HCT116 (cell line): ENCODE measurements around the gene SORBS1. TPM values are rescaled to one million over a fixed set of nuclear protein-coding genes. Genes with fewer than 3 reads are reported as not detected.

Experiments used
- ATAC-seq: fragments of 200-7000 bp; cut with Tn5 transposase; 2 replicates; pipeline ENCODE4 v1.9.1; 2020; ENCODE audit warnings: mild to moderate bottlenecking, moderate library complexity
- BruUV-seq: library from RNA; stranded (reverse); fragments of 400-500 nt; replicated peaks from 2 replicates; lab custom pipeline; 2021; lab: Mats Ljungman, UMichigan
- CTCF ChIA-PET: fragments of 300-600 bp; sonication (Branson Sonifier 250); formaldehyde crosslinking; loops from one replicate; lab custom pipeline; 2021; ENCODE audit warnings: antibody characterized with exemption; lab: Charles Lee
- POLR2A ChIA-PET: fragments of 300-600, 350-600 bp; sonication (Branson Sonifier 250); formaldehyde crosslinking; loops from one replicate; lab custom pipeline; 2021; ENCODE audit warnings: antibody characterized with exemption; lab: Charles Lee
- RAD21 ChIA-PET, 2 experiments: fragments of 300-600 bp; sonication (Branson Sonifier 250); formaldehyde crosslinking; loops; one replicate each; lab custom pipeline; 2023; ENCODE audit warnings: low total read pairs in 2 of 2; ENCODE audit not compliant: uncharacterized antibody in 2 of 2, unreplicated experiment in 2 of 2, low non-redundant PET in 1 of 2; lab: Charles Lee
- DNase-seq: peaks from one replicate; pipeline ENCODE4 v3.0.0-alpha.2; 2010; ENCODE audit warnings: low read depth, low spot score
- H2AFZ ChIP-seq: fragments of 200-600 bp; shearing (Covaris generic), sonication (generic); 2 replicates; pipeline ENCODE4 v1.6.1; 2017; ENCODE audit warnings: low read depth, mixed run types, mixed read lengths, antibody characterized with exemption, low read length; ENCODE audit not compliant: poor library complexity, severe bottlenecking
- H3K27ac ChIP-seq: 2 replicates; pipeline ENCODE4 v1.5.1; 2012; ENCODE audit warnings: low read depth, low read length
- H3K27me3 ChIP-seq: fragments of 200-600 bp; sonication (generic); 2 replicates; pipeline ENCODE4 v1.6.1; 2016; ENCODE audit warnings: mixed run types, low read length, mixed read lengths; ENCODE audit not compliant: insufficient read depth
- H3K36me3 ChIP-seq, 2 experiments: fragments of 200-500 bp in 1 of 2; fragments of 200-600 bp in 1 of 2; sonication (Bioruptor generic) in 1 of 2; sonication (generic) in 1 of 2; 2 replicates each; pipeline versions ENCODE4 v1.5.1 to v1.6.1; 2014 to 2016; ENCODE audit warnings: low read length in 2 of 2, inconsistent platforms in 1 of 2, mixed read lengths in 1 of 2, mixed run types in 1 of 2; ENCODE audit not compliant: insufficient read depth in 2 of 2, control insufficient read depth in 1 of 2
- H3K4me1 ChIP-seq, 2 experiments: fragments of 200-600 bp in 1 of 2; sonication (generic) in 1 of 2; 2 replicates each; pipeline versions ENCODE4 v1.5.1 to v1.6.1; 2012 to 2017; ENCODE audit warnings: low read length in 2 of 2, inconsistent platforms in 1 of 2, mild to moderate bottlenecking in 1 of 2, mixed read lengths in 1 of 2, mixed run types in 1 of 2, moderate library complexity in 1 of 2; ENCODE audit not compliant: insufficient read depth in 2 of 2, control insufficient read depth in 1 of 2
- H3K4me2 ChIP-seq: fragments of 200-600 bp; sonication (generic); 2 replicates; pipeline ENCODE4 v1.6.1; 2017; ENCODE audit warnings: mixed run types, low read length, mixed read lengths
- H3K4me3 ChIP-seq, 2 experiments: fragments of 200-600 bp in 1 of 2; sonication (generic) in 1 of 2; replicated peaks in 1 of 2; 2 replicates each; pipeline ENCODE4 v1.5.1; 2011 to 2016; ENCODE audit warnings: low read length in 2 of 2, control low read depth in 1 of 2, low read depth in 1 of 2, mild to moderate bottlenecking in 1 of 2, mixed read lengths in 1 of 2, mixed run types in 1 of 2
- H3K79me2 ChIP-seq: fragments of 200-600 bp; sonication (generic); 2 replicates; pipeline ENCODE4 v1.6.1; 2017; ENCODE audit warnings: mild to moderate bottlenecking, mixed run types, low read length, moderate library complexity, mixed read lengths; ENCODE audit not compliant: insufficient read depth
- H3K9ac ChIP-seq: fragments of 200-600 bp; sonication (generic); 2 replicates; pipeline ENCODE4 v1.6.1; 2016; ENCODE audit warnings: low read length, mixed read lengths
- H3K9me2 ChIP-seq: fragments of 200-600 bp; sonication (generic), shearing (Covaris generic); 2 replicates; pipeline ENCODE4 v1.6.1; 2017; ENCODE audit warnings: mixed run types, mild to moderate bottlenecking, moderate library complexity; ENCODE audit not compliant: insufficient read depth
- H3K9me3 ChIP-seq, 2 experiments: fragments of 200-500 bp in 1 of 2; fragments of 200-600 bp in 1 of 2; sonication (Bioruptor generic) in 1 of 2; sonication (generic) in 1 of 2; 2 replicates each; pipeline ENCODE4 v1.6.1; 2014 to 2017; ENCODE audit warnings: low read length in 2 of 2, mixed read lengths in 2 of 2, inconsistent platforms in 1 of 2, low read depth in 1 of 2, mild to moderate bottlenecking in 1 of 2, mixed run types in 1 of 2, moderate library complexity in 1 of 2; ENCODE audit not compliant: control insufficient read depth in 1 of 2, insufficient read depth in 1 of 2
- H4K20me1 ChIP-seq: fragments of 200-600 bp; sonication (generic), shearing (Covaris generic); 2 replicates; pipeline ENCODE4 v1.6.1; 2017; ENCODE audit warnings: mixed run types, mild to moderate bottlenecking, moderate library complexity; ENCODE audit not compliant: insufficient read depth
- CBX3 ChIP-seq: IDR thresholded peaks from 2 replicates; pipeline ENCODE4 v1.6.1; 2012; ENCODE audit warnings: low read depth
- CEBPB ChIP-seq: IDR thresholded peaks from 2 replicates; pipeline ENCODE4 v1.6.1; 2012; ENCODE audit warnings: low read depth
- EGR1 ChIP-seq: IDR thresholded peaks from 2 replicates; pipeline ENCODE4 v1.6.1; 2012; ENCODE audit warnings: low read depth
- EZH2 ChIP-seq: fragments of 200-600 bp; sonication (generic); IDR thresholded peaks from 2 replicates; pipeline ENCODE4 v1.6.1; 2017; ENCODE audit warnings: antibody characterized with exemption, mixed run types
- FOSL1 ChIP-seq: IDR thresholded peaks from 2 replicates; pipeline ENCODE4 v1.6.1; 2012; ENCODE audit warnings: low read depth
- JUND ChIP-seq: IDR thresholded peaks from 2 replicates; pipeline ENCODE4 v1.6.1; 2012
- RAD21 ChIP-seq: IDR thresholded peaks from 2 replicates; pipeline ENCODE4 v1.6.1; 2012; ENCODE audit warnings: low read depth, mild to moderate bottlenecking
- SRF ChIP-seq: IDR thresholded peaks from 2 replicates; pipeline ENCODE4 v1.6.1; 2012; ENCODE audit warnings: low read depth
- ZFX ChIP-seq: fragments of 450-650 bp; IDR thresholded peaks from 2 replicates; pipeline ENCODE4 v1.6.1; 2017
- ZNF274 ChIP-seq: fragments of 200-500 bp; sonication (Bioruptor generic); IDR thresholded peaks from 2 replicates; pipeline ENCODE4 v1.6.1; 2014; ENCODE audit warnings: mild to moderate bottlenecking, low read depth, low read length, inconsistent platforms
- intact Hi-C: fragments of 100-400 bp; cut with micrococcal nuclease; formaldehyde crosslinking; loops from 2 replicates; pipeline ENCODE4 v1.10.0; 2022
- total RNA-seq: library from RNA; stranded (reverse); gene quantifications from one replicate; pipeline ENCODE4 v1.2.1, GENCODE V29; 2021; ENCODE audit not compliant: unreplicated experiment
- TF ChIP-seq, protein P1 (sequence below): IDR thresholded peaks from 2 replicates; pipeline ENCODE4 v1.6.1; 2012
- TF ChIP-seq, protein P2 (sequence below): IDR thresholded peaks from 2 replicates; pipeline ENCODE4 v1.6.1; 2011; ENCODE audit warnings: mild to moderate bottlenecking, low read length, moderate library complexity; ENCODE audit not compliant: insufficient replicate concordance; ENCODE audit errors: extremely low read depth

The SORBS1 gene
- total RNA-seq, 1 experiment from 2014 or later: 3.4 TPM

GRCh38 chr10:95602382-95602781 lies 41.2 kb upstream of the SORBS1 start:
- ChIA-PET RAD21 (interaction anchor here in 1 of 2 experiments (0.6 to 1.6 kb wide), 3 partner anchors 47 to 228 kb away, joined by 3 to 8 read pairs (median 6); no protein-coding TSS in a partner anchor), POLR2A (no interaction called here)
- no peaks in the 10 kb centered on the region for H3K27me3 ChIP-seq
- no peaks in the 10 kb centered on the region for H3K9me2 ChIP-seq
- H3K9ac ChIP-seq: no peak overlapping the region
- H3K27ac ChIP-seq: no peak overlapping the region
- no peaks in the 10 kb centered on the region for H4K20me1 ChIP-seq
- H3K9me3 ChIP-seq: no peaks in the 10 kb centered on the region
- no TSS peak for BruUV-seq
- TF ChIP-seq JUND (no peak), ZFX (no peak), FOSL1 (no peak), RAD21 (no peak), EGR1 (no peak), CEBPB (no peak), ZNF274 (no peak), EZH2 (no peak), SRF (no peak), CBX3 (no peak)
- TF ChIP-seq, protein P1, sequence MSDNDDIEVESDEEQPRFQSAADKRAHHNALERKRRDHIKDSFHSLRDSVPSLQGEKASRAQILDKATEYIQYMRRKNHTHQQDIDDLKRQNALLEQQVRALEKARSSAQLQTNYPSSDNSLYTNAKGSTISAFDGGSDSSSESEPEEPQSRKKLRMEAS: no peak
- TF ChIP-seq, protein P2, sequence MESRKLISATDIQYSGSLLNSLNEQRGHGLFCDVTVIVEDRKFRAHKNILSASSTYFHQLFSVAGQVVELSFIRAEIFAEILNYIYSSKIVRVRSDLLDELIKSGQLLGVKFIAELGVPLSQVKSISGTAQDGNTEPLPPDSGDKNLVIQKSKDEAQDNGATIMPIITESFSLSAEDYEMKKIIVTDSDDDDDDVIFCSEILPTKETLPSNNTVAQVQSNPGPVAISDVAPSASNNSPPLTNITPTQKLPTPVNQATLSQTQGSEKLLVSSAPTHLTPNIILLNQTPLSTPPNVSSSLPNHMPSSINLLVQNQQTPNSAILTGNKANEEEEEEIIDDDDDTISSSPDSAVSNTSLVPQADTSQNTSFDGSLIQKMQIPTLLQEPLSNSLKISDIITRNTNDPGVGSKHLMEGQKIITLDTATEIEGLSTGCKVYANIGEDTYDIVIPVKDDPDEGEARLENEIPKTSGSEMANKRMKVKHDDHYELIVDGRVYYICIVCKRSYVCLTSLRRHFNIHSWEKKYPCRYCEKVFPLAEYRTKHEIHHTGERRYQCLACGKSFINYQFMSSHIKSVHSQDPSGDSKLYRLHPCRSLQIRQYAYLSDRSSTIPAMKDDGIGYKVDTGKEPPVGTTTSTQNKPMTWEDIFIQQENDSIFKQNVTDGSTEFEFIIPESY: no peak
- TF ChIP-seq, all 23 proteins: peak for 0
- intact Hi-C loops: loop anchor here (5.0 kb wide), 1 partner anchor 155 kb away; no protein-coding TSS in a partner anchor
- CTCF ChIA-PET: interaction anchor here (1.1 to 6.2 kb wide), 2 partner anchors 228 to 347 kb away, joined by 3 to 86 read pairs; no protein-coding TSS in a partner anchor
- no peak overlapping the region for H3K4me2 ChIP-seq
- H3K36me3 ChIP-seq: peaks cover 2 to 5% of the 10 kb centered on the region in 2 experiments; a peak in 1 of 4 replicates
- H3K79me2 ChIP-seq: no peaks in the 10 kb centered on the region
- H3K4me3 ChIP-seq: no peak overlapping the region
- H3K4me1 ChIP-seq: no peaks in the 10 kb centered on the region
- ATAC-seq: no peak
- DNase-seq: no peak
- H2AFZ ChIP-seq: no peak overlapping the region
